HG03520 (cell line): ENCODE results near the gene OLFM2.
"Not testable (repeated sequence)": the region's sequence is repeated elsewhere in the genome, so short reads cannot be mapped to it uniquely, and the experiment has no call there.

Experiments used
- ATAC-seq: cut with Tn5 transposase; IDR thresholded peaks from one replicate; pipeline ENCODE4 v1.9.1; 2021; ENCODE audit warnings: mild to moderate bottlenecking, moderate library complexity; ENCODE audit not compliant: unreplicated experiment

Gene OLFM2

DNA sequence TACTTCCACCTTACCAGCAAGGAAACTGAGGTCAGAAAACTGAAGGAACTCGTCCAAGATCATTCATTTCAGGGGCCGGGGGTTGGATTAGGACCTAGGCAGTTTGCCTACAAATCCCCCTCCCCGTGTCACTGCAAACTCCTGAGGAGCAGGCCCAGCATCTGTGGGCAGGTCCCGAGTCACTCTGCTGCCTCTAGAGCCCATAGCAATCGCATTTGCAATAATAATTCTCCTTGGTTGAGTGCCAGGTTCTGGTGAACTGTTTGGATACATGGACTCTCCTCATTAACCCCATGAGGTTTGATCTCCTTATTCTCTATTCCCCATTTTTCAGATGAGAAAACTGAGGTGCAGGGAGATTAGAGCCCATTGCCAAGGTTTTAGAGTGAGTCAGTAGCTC, 100.3 kb downstream of the OLFM2 start:
- ATAC-seq: no peak

DNA sequence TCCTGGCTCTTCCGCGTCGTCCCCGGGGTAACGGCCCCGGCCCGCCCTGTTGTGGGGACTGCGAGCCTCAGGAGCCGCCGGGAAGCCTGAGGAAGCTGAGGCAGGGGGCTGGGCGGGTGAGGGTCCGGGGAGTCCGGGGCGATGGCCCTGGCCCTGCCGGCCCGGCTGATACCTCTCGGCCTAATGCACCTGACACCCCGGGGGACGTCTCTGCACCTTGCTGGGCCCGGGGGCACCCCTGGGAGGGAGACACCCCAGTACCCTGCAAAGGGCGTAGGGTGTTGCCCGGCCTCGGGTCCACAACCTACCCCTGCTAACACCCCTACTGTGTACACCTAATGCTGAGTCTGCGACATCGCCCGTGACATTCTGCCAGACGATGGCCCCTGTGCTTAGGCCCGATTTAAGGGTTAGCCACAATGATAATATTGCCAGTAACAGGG, 100.8 kb downstream of the OLFM2 start:
- ATAC-seq: peak; percentile 2

- peak; percentile 94 for ATAC-seq
These were observed 101.4 kb downstream of the OLFM2 start, which contains the start of gene PIN1 for GRCh38 chr19:9834726-9835506. Gene PIN1, plus strand, starts transcription at chr19:9835318. Its CDS starts 27 bp downstream, at chr19:9835345.

DNA sequence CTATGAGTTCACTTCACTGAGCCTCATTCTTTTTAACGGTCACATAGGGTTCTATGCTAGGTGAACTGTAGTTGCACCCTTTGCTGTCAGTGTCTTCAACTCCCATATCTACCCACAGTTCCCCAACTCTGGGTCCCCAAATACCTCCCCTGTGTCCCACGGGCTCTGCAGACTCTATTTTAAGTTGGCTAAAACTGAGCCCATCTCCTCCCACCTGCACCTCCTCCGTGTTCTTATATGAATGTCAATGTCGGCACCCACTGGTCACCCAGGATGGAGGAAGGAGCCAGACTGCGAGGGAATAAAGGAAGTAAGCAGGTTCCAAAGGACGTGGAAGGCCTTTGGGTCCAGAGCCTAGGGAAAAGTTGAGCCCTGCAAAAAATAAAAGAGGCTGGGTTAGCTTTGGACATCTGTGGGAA, 102.0 kb downstream of the OLFM2 start:
- ATAC-seq: no peak

DNA sequence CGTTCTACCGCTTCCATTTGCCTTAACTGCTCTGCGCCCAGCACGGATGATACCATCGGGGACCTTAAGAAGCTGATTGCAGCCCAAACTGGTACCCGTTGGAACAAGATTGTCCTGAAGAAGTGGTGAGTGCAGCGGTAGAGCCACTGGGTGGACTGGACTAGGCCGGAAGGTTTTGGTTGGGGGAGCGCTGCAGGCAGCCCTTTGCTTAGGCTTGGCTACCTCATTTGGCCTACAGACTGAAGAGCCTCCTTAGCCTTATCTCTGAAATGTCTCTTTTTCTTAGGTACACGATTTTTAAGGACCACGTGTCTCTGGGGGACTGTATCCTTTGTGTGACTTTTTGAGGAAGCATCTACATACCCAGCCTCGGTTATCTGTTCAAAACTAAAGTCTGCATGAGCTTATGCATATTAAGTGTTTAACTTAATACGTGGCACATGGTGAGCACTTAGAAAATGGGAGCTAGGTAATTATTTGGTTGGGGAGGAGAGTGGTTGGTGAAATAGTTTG, 107.7 kb downstream of the OLFM2 start:
- ATAC-seq: no peak

DNA sequence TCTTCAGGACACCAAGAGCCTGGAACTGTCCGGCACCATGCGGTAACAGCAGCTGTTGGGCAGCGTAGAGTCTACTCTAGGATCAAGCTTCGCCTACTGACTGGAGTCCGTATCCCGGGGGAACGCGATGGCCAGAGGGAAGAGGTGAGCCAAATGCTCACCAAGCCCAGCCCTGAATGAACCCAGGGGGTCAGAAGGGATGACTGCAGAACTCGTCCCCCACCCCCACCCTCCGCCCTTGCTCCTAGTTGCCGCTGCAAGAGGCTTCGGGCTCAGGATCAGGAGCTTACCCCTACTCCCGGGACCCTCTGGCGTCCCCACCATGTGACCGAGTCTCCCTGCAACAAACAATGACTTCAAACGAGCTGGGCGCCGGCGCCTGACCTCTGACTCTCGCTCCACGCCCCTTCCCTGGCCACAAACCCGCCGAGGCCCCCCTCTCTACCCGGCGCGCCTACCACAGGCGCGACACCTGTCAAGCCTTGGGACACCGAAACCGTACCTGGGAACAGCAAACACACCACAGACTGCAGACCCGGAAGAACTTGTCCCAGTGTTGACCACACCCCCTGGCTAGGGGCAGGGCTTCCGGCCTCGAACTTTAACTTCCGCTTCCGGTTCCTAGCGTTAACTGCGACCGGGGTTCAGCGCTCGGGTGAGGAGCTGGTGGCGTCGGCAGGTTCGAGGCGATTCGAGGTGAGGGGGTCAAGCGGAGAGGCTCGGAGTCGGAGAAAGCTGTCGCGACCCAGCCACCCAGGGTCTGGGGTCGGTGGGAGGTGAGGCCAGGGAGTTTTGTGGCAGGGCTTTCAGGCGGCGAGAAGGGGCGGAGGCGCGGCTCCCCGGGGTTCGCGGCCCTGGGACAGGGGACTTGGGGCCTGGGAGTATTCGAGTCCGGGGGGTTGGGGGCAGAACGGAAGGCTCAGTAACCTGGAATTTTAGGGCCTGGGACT, 108.8 kb downstream of the OLFM2 start, which contains the start of gene UBL5:
Gene UBL5, plus strand, starts transcription at position 630 of the 950 bp plus-strand sequence. CDS start 420 bp downstream, outside the sequence.
- ATAC-seq: peak; percentile 72

GRCh38 chr19:9823816-9824215, 112.5 kb downstream of the OLFM2 start:
- no peak for ATAC-seq

DNA sequence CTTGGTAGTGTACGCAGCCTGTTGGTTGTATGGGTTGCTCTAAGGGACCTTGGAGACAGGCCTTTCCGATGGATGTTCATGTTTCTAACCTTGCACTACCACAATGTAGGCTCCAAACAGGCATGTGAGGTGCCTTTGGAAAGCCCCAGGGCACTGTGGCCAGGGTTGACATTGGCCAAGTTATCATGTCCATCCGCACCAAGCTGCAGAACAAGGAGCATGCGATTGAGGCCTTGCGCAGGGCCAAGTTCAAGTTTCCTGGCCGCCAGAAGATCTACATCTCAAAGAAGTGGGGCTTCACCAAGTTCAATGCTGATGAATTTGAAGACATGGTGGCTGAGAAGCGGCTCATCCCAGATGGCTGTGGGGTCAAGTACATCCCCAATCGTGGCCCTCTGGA, 116.3 kb downstream of the OLFM2 start:
- ATAC-seq: not testable (repeated sequence)

DNA sequence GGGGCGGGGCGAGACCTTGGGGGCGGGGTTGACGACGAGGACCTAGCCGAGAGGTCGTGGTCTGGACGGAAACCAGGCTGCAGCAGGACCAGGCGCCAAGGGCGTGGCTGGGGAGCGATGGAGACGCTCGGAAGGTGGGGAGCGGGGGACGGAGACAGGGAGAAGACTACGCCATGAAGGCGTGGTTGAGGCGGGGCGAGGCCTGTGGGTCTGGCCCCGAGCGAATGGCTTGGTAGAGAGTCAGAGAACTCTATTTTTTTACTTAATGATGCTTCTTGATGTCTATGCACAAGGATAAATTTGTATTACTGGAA, 116.8 kb downstream of the OLFM2 start:
- ATAC-seq: no peak

- peak; percentile 80 for ATAC-seq
These were observed 117.3 kb downstream of the OLFM2 start, which contains the start of gene FBXL12 for GRCh38 chr19:9818734-9819595. Gene FBXL12, minus strand, starts transcription at chr19:9819079. Its CDS starts 266 bp downstream, at chr19:9818813.

GRCh38 chr19:9818175-9818733, 118.1 kb downstream of the OLFM2 start:
- no peak for ATAC-seq

GRCh38 chr19:9811139-9811538, 125.2 kb downstream of the OLFM2 start:
- ATAC-seq: no peak

DNA sequence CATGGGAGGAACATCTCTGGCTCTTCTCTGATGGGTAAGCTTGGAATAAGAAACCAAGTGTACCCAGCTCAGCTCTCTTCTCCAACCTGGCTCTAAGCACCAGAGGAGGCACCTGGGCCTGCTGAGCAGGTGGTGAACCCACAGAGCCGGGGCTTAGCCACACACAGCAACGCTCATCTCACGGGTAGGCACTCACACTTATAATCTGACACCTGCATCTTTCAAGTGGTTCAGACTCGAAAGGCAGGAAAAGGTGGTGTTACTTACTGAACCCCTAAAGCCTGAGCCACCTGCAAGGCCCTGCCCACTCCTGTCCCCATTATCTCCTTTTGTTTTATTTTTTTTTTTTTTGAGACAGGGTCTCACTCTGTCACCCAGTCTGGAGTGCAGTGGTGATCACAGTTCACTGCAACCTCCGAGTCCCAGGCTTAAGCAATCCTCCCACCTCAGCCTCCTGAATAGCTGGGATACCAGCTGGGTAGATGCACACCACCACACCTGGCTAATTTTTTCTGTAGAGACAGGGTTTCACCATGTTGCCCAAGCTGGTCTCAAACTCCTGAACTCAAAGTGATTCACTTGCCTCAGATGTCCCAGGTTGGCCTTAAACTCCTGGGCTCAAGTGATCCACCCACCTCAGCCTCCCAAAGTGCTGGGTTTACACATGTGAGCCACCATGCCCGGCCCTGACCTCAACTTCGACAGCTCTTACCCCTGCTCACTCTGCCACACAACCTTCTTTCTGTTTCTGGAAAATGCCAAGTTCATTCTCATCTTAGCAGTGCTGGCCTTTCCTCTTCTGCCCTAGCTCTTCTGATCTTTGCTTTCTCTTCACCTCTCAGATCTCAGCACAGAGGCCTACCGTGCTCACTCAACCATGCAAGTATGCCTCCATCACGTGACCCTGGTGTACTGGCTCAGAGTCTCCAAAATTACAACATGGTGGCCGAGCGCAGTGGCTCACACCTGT, 127.2 kb downstream of the OLFM2 start:
- ATAC-seq: no peak

DNA sequence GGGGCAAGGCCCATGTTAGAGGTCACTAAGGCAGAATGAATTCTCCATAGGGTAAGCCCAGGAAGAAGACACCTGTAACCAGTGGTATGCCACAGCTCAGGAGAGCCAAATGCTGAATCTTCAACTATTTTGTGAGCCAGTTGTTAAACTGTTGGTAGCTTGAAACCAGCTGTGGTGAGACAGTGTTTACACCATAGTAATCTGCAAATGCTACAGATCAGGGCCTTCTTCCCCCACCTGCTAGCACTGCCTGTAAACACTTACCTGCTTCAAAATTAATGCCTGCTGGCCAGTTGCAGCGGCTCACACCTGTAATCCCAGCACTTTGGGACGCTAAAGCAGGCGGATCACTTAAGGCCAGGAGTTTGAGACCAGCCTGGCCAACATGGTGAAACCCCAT, 129.5 kb downstream of the OLFM2 start:
- no peak for ATAC-seq
